ENCODE measurements around the gene OSBPL1A. TPM values are rescaled to one million over a fixed set of nuclear protein-coding genes. Genes with fewer than 3 reads are reported as not detected.

Gene OSBPL1A
- total and polyA plus RNA-seq, 11 donors: 32.8 to 85.4 (median 71.0) TPM

DNA sequence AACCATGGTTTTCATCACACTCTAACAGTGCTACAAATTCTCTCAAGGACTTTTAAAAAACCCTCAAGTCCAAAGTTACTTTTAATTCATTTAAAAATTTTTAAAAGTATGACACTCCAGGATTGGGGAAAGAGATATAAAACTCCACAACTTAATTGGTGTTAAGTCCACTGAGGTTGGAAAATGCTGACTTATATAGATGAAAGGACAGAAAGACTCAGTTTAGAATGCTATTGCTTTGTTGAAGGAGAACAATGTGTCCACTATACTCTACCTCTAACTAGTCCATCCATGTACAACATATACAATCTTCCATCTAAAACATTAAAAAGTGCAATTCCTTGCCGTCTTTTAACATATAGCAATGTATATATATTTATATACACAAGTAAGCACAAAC is 217.6 kb downstream of the OSBPL1A start:
- Histone ChIP-seq H3K9me3 (no peaks in the 10 kb centered on the region), H3K27me3 (no peaks in the 10 kb centered on the region), H3K4me1 (peaks cover 0 to 9% (median 3%) of the 10 kb centered on the region in 12 donors), H3K4me3 (no peak overlapping the region), H3K27ac (no peak overlapping the region), H3K36me3 (peaks cover 0 to 53% (median 16%) of the 10 kb centered on the region in 9 donors)
- 96 to 98% (median 98%) methylated on average over 1 of the region's 1 CpG for WGBS, 4 donors
- intact Hi-C loops (cut with DNase I): loop anchor here in 2 of 10 donors (5.0 to 10.0 kb wide), 2 partner anchors 245 to 307 kb away; partner anchors contain the start of gene IMPACT (in 1 of the 2)
- TF ChIP-seq, protein P1, sequence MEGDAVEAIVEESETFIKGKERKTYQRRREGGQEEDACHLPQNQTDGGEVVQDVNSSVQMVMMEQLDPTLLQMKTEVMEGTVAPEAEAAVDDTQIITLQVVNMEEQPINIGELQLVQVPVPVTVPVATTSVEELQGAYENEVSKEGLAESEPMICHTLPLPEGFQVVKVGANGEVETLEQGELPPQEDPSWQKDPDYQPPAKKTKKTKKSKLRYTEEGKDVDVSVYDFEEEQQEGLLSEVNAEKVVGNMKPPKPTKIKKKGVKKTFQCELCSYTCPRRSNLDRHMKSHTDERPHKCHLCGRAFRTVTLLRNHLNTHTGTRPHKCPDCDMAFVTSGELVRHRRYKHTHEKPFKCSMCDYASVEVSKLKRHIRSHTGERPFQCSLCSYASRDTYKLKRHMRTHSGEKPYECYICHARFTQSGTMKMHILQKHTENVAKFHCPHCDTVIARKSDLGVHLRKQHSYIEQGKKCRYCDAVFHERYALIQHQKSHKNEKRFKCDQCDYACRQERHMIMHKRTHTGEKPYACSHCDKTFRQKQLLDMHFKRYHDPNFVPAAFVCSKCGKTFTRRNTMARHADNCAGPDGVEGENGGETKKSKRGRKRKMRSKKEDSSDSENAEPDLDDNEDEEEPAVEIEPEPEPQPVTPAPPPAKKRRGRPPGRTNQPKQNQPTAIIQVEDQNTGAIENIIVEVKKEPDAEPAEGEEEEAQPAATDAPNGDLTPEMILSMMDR (IDR thresholded peaks at IDR 0.05): no peak
- no peak for TF ChIP-seq POLR2A (IDR thresholded peaks at IDR 0.05)
- no peak for ATAC-seq
- DNase-seq: no peak

DNA sequence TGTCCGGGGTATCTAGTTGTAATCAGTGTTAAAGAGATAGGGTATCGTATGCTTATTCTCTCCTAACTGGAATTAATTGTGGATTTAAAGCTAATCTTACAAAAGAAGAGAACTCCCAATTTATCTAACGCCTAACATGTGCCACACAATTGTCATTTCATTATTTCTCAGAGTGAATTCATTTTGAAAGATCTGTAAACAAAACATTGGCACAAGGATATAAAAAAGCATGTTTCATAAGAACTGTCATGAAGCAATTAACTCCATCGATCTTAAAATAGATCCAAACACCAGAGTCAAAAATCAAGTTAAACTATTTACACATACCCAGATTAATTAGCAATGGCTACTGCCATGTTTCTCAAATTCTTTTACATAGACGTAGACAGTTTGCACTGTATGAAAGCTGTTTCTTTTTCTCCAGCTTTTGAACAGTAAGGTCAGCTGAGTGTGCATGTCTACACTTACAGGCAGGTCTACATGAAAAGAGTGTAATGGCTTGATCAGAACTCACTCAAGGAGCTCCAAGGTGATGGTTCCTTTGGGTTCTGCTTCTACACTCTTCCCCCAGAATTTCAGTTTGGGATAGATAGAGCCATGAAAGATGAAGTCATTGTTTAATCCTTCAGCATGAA is 220.0 kb downstream of the OSBPL1A start:
- no peaks in the 10 kb centered on the region for H3K9me3 ChIP-seq
- DNase-seq: no peak
- intact Hi-C loops (cut with DNase I): loop anchor here (2.0 to 10.0 kb wide), 4 partner anchors 93 to 310 kb away; no protein-coding TSS in a partner anchor
- no peak overlapping the region for H3K4me3 ChIP-seq
- no peaks in the 10 kb centered on the region for H3K27me3 ChIP-seq
- WGBS, 4 donors: 81 to 91% (median 84%) methylated on average over 5 of the region's 5 CpGs
- peaks cover 0 to 9% (median 3%) of the 10 kb centered on the region in 12 donors for H3K4me1 ChIP-seq
- TF ChIP-seq, protein P1 (IDR thresholded peaks at IDR 0.05): no peak
- TF ChIP-seq POLR2A (IDR thresholded peaks at IDR 0.05): no peak
- H3K36me3 ChIP-seq: peaks cover 0 to 75% (median 23%) of the 10 kb centered on the region in 9 donors
- ATAC-seq: no peak
- no peak overlapping the region for H3K27ac ChIP-seq

DNA sequence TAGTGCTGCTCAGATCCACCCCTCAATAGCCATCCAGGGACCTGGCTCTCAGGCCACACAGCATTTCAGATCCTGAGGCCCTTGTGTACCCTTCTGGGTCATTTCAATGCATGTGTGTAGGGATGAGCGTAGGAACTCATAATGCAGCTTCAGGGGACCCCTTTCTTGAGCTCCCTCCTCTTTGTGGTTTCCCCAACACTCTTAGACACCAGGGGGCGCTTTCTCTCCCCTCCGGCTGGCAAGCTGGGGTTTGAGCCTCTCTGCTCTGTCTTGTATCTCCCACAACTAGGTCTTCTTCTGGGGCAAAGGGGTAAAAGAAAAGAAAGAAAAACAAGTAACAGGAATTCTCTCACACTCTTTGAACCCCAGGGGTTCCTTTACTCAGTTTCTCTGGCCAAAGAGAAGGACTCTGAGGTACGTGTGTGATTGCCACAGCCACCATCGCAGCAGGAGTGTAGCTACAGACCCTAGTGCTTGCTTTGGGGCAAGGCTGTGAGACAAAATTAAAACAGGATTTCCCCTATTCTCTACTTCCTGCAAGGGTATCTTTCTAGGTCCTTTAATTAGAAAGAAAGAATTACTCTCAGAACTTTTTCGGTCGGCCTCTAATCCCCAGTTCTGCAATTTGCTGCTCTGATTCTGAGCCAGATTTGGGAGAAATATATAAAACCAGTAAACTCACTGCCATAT is 220.8 kb downstream of the OSBPL1A start:
- no peak for TF ChIP-seq POLR2A (IDR thresholded peaks at IDR 0.05)
- TF ChIP-seq, protein P1 (IDR thresholded peaks at IDR 0.05): peak; percentile 65 to 88 (median 74)
- no peaks in the 10 kb centered on the region for H3K27me3 ChIP-seq
- DNase-seq (peak in 4 of 5 donors; percentile 56 to 70 (median 61)), ATAC-seq (peak in 3 of 4 donors; percentile 72 to 85 (median 79))
- no peak overlapping the region for H3K27ac ChIP-seq
- peaks cover 0 to 79% (median 23%) of the 10 kb centered on the region in 9 donors for H3K36me3 ChIP-seq
- intact Hi-C loops (cut with DNase I): loop anchor here (1.0 to 10.0 kb wide), 5 partner anchors 94 to 310 kb away; no protein-coding TSS in a partner anchor
- 60 to 69% (median 65%) methylated on average over 7 of the region's 7 CpGs for WGBS, 4 donors
- H3K9me3 ChIP-seq: no peaks in the 10 kb centered on the region
- peaks cover 0 to 9% (median 3%) of the 10 kb centered on the region in 12 donors for H3K4me1 ChIP-seq
- H3K4me3 ChIP-seq: no peak overlapping the region

DNA sequence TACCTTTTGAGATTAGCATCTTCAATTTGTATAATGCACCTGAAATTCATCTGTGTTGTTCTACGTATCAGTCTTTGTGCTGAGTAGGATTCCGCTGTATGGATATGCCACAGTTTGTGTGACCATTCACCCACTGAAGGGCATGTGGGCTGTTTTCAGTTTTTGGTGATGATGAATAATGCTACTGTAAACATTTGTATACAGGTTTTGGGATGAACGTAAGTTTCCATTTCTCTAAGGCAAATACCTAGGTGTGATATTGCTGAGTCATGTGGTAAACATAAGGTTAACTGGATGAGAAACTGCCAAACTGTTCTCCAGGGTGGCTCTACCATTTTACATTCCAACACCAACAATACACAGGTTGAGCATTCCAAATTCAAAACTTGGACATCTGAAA is 223.6 kb downstream of the OSBPL1A start:
- peaks cover 0 to 88% (median 32%) of the 10 kb centered on the region in 9 donors for H3K36me3 ChIP-seq
- DNase-seq: no peak
- no peaks in the 10 kb centered on the region for H3K9me3 ChIP-seq
- 92 to 98% (median 96%) methylated on average over 3 of the region's 3 CpGs for WGBS, 4 donors
- ATAC-seq: no peak
- intact Hi-C loops (cut with DNase I): loop anchor here in 1 of 10 donors (10.0 kb wide), 1 partner anchor 311 kb away; no protein-coding TSS in a partner anchor
- no peak for TF ChIP-seq POLR2A (IDR thresholded peaks at IDR 0.05)
- no peaks in the 10 kb centered on the region for H3K27me3 ChIP-seq
- no peak overlapping the region for H3K27ac ChIP-seq
- H3K4me3 ChIP-seq: no peak overlapping the region
- peaks cover 0 to 9% (median 3%) of the 10 kb centered on the region in 12 donors for H3K4me1 ChIP-seq

All from heart left ventricle (tissue), 16 donors.